K562 (cell line): ENCODE measurements around the gene ZNF837. TPM values are rescaled to one million over a fixed set of nuclear protein-coding genes. Genes with fewer than 3 reads are reported as not detected.

ENCODE experiments used
- DIDO1 ChIP-seq: fragments of 450-650 bp; IDR thresholded peaks from 2 replicates; pipeline ENCODE4 v1.6.1; 2016; ENCODE audit warnings: low read depth, missing biosample characterization, missing genetic modification characterization
- E2F1 ChIP-seq: sonication (generic); formaldehyde crosslinking; IDR thresholded peaks from 2 replicates; pipeline ENCODE4 v1.8.1; 2023; ENCODE audit warnings: mild to moderate bottlenecking, missing genetic modification reagents, moderate library complexity
- ERF ChIP-seq: fragments of 450-650 bp; formaldehyde crosslinking; IDR thresholded peaks from 2 replicates; pipeline ENCODE4 v1.4.0; 2020; ENCODE audit warnings: mild to moderate bottlenecking, mixed read lengths
- FOXP1 ChIP-seq: sonication (generic); formaldehyde crosslinking; IDR thresholded peaks from 2 replicates; pipeline ENCODE4 v1.8.0; 2022; ENCODE audit warnings: mild to moderate bottlenecking, missing genetic modification reagents
- NCOA1 ChIP-seq: fragments of 450-650 bp; IDR thresholded peaks from 2 replicates; pipeline ENCODE4 v1.6.1; 2016; ENCODE audit warnings: low read depth
- PREB ChIP-seq: sonication (generic); formaldehyde crosslinking; IDR thresholded peaks from 2 replicates; pipeline ENCODE4 v1.8.1; 2023; ENCODE audit warnings: mild to moderate bottlenecking, missing genetic modification reagents
- SMARCB1 ChIP-seq: IDR thresholded peaks from 2 replicates; pipeline ENCODE4 v1.6.1; 2011; ENCODE audit warnings: improper control_type of control experiment, low read depth; ENCODE audit not compliant: insufficient read length
- VEZF1 ChIP-seq: fragments of 200-800 bp; sonication (Bioruptor generic); IDR thresholded peaks from 2 replicates; pipeline ENCODE4 v1.6.1; 2017; ENCODE audit warnings: missing genetic modification characterization, missing compliant biosample characterization
- ZNF316 ChIP-seq: fragments of 450-650 bp; IDR thresholded peaks from 2 replicates; pipeline ENCODE4 v1.6.1; 2016
- polyA plus RNA-seq, 8 experiments: library from polyadenylated mRNA; depleted of rRNA in 4 of 8; stranded (reverse) in 5 of 8; unstranded in 3 of 8; fragments of >200 nt; fragmentation: Nextera tagmentation in 2 of 8; fragmentation: Illumina TruSeq in 1 of 8; extraction: Ambion mirVana in 2 of 8; extraction: Trizol in 1 of 8; gene quantifications; 2 replicates each; pipeline versions ENCODE4 v1.2.1 to v1.2.3, GENCODE V29; 2011 to 2014; ENCODE audit warnings: inconsistent platforms in 1 of 8, missing spikeins in 1 of 8
- total RNA-seq, 7 experiments: library from RNA; depleted of rRNA in 6 of 7; stranded (reverse); fragments of >200 nt in 6 of 7; fragmentation: Illumina TruSeq in 2 of 7; extraction: Trizol in 2 of 7; gene quantifications; 2 replicates each; pipeline versions ENCODE4 v1.2.1 to v1.2.3, GENCODE V29; 2011 to 2021; ENCODE audit warnings: low replicate concordance in 1 of 7
- TF ChIP-seq, protein P1 (sequence below): fragments of 250-450 bp; sonication (Bioruptor Pico); IDR thresholded peaks from 2 replicates; pipeline ENCODE4 v1.4.0; 2020; ENCODE audit warnings: mild to moderate bottlenecking
- TF ChIP-seq, protein P2 (sequence below): sonication (generic); formaldehyde crosslinking; IDR thresholded peaks from 2 replicates; pipeline ENCODE4 v1.8.0; 2022; ENCODE audit warnings: missing genetic modification reagents, mild to moderate bottlenecking, borderline replicate concordance

ZNF837 gene
- total and polyA plus RNA-seq, 9 of the 15 experiments (the other 6 are each of a cell fraction or from before 2014, with no cell fraction given) = 0.11 to 2.1 (median 0.57) TPM; not detected in 4

DNA sequence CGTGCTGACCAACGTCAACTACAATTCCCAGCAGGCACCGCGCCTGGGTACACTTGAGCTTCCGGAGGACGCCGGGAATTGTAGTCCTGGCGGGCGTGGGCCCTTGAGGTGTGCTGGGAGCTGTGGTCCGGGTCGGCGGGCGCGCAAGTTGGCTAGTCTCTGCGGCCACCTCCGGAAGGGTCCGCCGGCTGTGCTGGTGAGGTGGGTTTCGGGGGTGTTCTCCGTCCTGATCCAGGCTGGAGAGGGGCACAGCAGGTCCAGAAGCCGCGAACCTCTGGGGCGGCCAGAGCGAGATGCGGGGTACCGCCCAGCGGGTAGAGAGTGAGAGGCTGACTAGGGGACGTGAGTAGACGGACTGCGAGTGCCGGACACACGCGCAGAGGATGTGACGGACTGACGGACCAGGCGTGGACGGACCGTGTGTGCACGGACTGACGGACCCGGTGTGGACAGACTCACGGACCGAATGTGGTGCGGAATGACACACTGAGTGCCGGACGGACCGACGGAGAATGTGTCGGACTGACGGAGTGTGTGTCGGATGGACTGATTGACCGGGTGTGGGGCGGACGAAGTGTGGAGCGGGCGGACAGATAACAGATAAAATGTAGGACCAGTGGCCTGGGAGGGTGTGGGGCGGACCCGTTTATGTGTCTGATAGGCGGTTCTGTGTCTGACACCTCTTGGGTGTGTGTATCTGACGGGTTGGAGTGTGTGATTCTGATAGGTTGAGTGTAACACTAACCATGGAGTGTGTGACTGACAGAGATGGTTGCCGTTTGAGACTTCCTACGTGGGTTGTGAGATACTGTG lies 53.7 kb downstream of the ZNF837 start, which contains the start of gene ZSCAN22 (continued):
- no peak for TF ChIP-seq PREB (CRISPR knock-in tag)
- TF ChIP-seq, protein P1, sequence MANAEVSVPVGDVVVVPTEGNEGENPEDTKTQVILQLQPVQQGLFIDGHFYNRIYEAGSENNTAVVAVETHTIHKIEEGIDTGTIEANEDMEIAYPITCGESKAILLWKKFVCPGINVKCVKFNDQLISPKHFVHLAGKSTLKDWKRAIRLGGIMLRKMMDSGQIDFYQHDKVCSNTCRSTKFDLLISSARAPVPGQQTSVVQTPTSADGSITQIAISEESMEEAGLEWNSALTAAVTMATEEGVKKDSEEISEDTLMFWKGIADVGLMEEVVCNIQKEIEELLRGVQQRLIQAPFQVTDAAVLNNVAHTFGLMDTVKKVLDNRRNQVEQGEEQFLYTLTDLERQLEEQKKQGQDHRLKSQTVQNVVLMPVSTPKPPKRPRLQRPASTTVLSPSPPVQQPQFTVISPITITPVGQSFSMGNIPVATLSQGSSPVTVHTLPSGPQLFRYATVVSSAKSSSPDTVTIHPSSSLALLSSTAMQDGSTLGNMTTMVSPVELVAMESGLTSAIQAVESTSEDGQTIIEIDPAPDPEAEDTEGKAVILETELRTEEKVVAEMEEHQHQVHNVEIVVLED (CRISPR knock-in tag) = peak; percentile 89
- TF ChIP-seq DIDO1 = peak; percentile 96
- peak; percentile 99 for TF ChIP-seq NCOA1
- TF ChIP-seq VEZF1 (CRISPR knock-in tag) = peak; percentile 63
- TF ChIP-seq ERF (CRISPR knock-in tag) = peak; percentile 66; the same call in 1 of the 2 replicates
- TF ChIP-seq, protein P2, sequence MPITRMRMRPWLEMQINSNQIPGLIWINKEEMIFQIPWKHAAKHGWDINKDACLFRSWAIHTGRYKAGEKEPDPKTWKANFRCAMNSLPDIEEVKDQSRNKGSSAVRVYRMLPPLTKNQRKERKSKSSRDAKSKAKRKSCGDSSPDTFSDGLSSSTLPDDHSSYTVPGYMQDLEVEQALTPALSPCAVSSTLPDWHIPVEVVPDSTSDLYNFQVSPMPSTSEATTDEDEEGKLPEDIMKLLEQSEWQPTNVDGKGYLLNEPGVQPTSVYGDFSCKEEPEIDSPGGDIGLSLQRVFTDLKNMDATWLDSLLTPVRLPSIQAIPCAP (CRISPR knock-in tag) = no peak
- TF ChIP-seq E2F1 = peak; percentile 89
- no peak for TF ChIP-seq ZNF316
- peak; percentile 70; the same call in 1 of the 2 replicates for TF ChIP-seq FOXP1 (CRISPR knock-in tag)
- TF ChIP-seq SMARCB1 = no peak
